Colonic mucosa (tissue), 4 donors: ENCODE data around the gene RAB35. TPM values are rescaled to one million over a fixed set of nuclear protein-coding genes. Genes with fewer than 3 reads are reported as not detected.

ENCODE experiments used
- DNase-seq: peaks from one replicate; pipeline ENCODE4 v3.0.0-alpha.2; 2020
- H3K27ac ChIP-seq: fragments of 200-600 bp; one replicate; pipeline ENCODE4 v1.8.0; 2021
- H3K27me3 ChIP-seq: fragments of 200-600 bp; one replicate; pipeline ENCODE4 v1.8.0; 2021
- H3K36me3 ChIP-seq: fragments of 200-600 bp; one replicate; pipeline ENCODE4 v1.8.0; 2021
- H3K4me1 ChIP-seq: fragments of 200-600 bp; one replicate; pipeline ENCODE4 v1.8.0; 2021; ENCODE audit warnings: mild to moderate bottlenecking
- H3K4me3 ChIP-seq: fragments of 200-600 bp; one replicate; pipeline ENCODE4 v1.8.0; 2021
- H3K9ac ChIP-seq, 2 donors: one replicate each; pipeline ENCODE4 v1.7.0; 2013; ENCODE audit warnings: control low read depth in 2 of 2, low read depth in 2 of 2, low read length in 2 of 2
- H3K9me3 ChIP-seq: fragments of 200-600 bp; one replicate; pipeline ENCODE4 v1.8.0; 2021
- intact Hi-C: fragments of 100-400 bp; cut with DNase I; formaldehyde crosslinking; loops from one replicate; pipeline ENCODE4 v1.14.1; 2022
- total RNA-seq, 2 donors: library from RNA; stranded (reverse); fragmentation: NEBNext Ultra II Directional in 1 of 2; extraction: Animal tissue kit (Norgen Biotek cat#: 25700) in 1 of 2; gene quantifications; one replicate each; pipeline ENCODE4 v1.2.1, GENCODE V29; 2021
- TF ChIP-seq, protein P1 (sequence below): fragments of 200-600 bp; IDR thresholded peaks from one replicate; pipeline ENCODE4 v1.8.0; 2022; ENCODE audit warnings: antibody characterized with exemption, mild to moderate bottlenecking
- donor health status: healthy.
- donor health status: DM: no; HTN: no; CAD: no.
- donor health status: DM: no; HTN: no; CAD: no.

The RAB35 gene
- total RNA-seq, 2 donors from 2014 or later = 46.4 to 61.9 TPM

DNA sequence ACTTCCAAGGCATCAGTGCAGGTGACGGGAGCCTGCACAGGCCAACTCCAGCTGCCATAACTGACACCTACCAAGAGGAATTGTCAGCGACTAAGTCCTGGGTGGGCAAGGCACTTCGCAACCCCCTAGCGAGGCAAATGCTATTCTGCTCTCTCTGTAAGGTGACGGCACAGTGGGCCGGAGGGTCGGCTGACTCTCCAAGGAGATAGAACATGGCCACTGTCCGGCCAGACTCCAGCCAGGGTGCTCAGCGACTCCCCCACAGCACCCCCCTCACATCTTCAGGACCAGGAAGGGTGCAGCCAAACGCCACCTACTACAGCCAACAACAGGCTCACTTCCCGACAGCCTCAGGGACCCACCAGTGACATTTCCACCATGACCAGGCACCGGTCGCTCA, 13.2 kb downstream of the RAB35 start:
- intact Hi-C loops = no loop called here
- no peaks in the 10 kb centered on the region for H3K27me3 ChIP-seq
- peaks cover 3% of the 10 kb centered on the region for H3K4me1 ChIP-seq
- TF ChIP-seq, protein P1, sequence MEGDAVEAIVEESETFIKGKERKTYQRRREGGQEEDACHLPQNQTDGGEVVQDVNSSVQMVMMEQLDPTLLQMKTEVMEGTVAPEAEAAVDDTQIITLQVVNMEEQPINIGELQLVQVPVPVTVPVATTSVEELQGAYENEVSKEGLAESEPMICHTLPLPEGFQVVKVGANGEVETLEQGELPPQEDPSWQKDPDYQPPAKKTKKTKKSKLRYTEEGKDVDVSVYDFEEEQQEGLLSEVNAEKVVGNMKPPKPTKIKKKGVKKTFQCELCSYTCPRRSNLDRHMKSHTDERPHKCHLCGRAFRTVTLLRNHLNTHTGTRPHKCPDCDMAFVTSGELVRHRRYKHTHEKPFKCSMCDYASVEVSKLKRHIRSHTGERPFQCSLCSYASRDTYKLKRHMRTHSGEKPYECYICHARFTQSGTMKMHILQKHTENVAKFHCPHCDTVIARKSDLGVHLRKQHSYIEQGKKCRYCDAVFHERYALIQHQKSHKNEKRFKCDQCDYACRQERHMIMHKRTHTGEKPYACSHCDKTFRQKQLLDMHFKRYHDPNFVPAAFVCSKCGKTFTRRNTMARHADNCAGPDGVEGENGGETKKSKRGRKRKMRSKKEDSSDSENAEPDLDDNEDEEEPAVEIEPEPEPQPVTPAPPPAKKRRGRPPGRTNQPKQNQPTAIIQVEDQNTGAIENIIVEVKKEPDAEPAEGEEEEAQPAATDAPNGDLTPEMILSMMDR = no peak
- no peaks in the 10 kb centered on the region for H3K9me3 ChIP-seq
- H3K4me3 ChIP-seq = no peak overlapping the region
- DNase-seq = no peak
- no peak overlapping the region for H3K9ac ChIP-seq
- peaks cover 21% of the 10 kb centered on the region for H3K36me3 ChIP-seq
- H3K27ac ChIP-seq = no peak overlapping the region

DNA sequence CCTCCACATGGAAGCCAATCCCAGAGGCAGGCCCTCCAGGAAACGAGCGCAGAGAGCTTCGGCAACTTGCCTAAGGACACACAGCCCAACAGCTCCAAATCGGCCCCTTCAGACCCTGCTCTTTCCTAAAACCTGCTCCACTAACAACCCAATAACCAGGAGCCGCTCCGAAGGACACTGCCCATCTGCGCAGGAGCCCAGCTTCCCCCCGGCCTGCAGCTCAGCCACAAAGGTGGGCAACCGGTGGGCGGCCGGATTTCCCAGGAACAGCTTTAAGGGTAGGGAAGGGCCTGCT, 13.6 kb downstream of the RAB35 start:
- TF ChIP-seq, protein P1 = no peak
- intact Hi-C loops = no loop called here
- no peaks in the 10 kb centered on the region for H3K27me3 ChIP-seq
- H3K9ac ChIP-seq = no peak overlapping the region
- peaks cover 3% of the 10 kb centered on the region for H3K4me1 ChIP-seq
- no peak overlapping the region for H3K4me3 ChIP-seq
- H3K9me3 ChIP-seq = no peaks in the 10 kb centered on the region
- H3K36me3 ChIP-seq = peaks cover 25% of the 10 kb centered on the region
- H3K27ac ChIP-seq = no peak overlapping the region
- DNase-seq = no peak

DNA sequence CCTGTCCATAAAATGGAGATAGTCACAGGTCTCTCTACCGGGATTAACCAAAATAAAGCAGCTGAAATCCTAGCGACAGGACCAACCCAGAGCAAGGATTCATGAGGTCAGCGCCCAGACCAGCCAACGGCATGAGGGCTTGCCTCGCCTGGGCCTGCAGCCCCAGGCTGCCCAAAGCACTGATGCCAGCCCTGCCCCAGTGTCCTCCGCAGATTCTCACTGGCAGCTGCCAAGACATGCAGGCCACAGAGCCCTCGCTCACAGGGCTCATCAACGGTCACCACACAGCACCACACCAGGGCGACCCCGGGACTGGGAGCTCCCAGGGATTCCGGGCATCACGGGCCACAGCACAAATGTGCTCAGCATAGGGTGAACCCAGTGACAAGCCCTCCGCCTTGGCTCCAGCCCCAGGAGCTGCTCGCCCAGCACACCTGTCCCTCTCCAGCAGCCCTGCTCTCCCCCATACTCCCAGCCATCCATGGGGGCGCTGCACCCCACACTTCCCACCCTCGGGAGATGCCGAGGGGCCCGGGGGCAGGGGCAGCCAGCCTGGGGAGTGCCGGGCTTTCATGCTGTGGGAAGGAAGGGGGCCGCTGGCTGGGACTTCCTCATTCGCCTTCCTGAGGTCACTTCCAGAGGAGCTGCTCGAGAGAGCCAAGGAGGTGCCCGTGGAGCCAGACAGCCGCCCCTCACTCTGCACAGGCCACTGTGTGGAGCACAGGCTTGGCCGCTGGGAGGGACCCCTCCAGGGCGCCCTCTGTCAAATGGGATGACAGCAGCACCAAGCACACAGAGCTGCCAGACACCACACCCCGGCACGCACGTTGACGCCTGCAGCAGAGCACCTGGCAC, 14.1 kb downstream of the RAB35 start:
- H3K9ac ChIP-seq = peak overlapping the region in 1 of 2 donors; percentile 15
- H3K27me3 ChIP-seq = no peaks in the 10 kb centered on the region
- H3K27ac ChIP-seq = no peak overlapping the region
- H3K36me3 ChIP-seq = peaks cover 25% of the 10 kb centered on the region
- DNase-seq = no peak
- H3K4me3 ChIP-seq = no peak overlapping the region
- intact Hi-C loops = no loop called here
- peaks cover 3% of the 10 kb centered on the region for H3K4me1 ChIP-seq
- no peaks in the 10 kb centered on the region for H3K9me3 ChIP-seq
- TF ChIP-seq, protein P1 = no peak

DNA sequence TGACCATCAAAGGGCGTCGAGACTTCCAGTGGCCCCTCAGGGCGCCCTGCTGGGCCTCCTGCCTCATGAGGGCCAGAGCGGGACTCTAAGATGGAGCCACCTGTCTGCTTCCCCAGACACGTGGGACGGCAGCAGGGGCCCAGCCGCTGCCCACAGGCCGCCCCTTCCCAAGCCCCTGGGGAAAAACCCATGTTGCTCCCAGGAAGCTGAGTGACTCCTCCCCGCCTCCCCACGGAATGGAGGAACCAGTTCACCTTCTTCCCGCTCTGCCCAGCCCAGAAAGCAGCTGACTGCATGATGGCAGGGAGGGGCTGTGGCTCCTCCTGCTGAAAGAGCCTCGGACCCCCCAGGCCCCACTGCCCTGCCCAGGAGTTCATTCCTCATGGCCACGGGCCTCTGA, 14.9 kb downstream of the RAB35 start:
- Histone ChIP-seq H3K27me3 (no peaks in the 10 kb centered on the region), H3K4me3 (no peak overlapping the region), H3K4me1 (peaks cover 3% of the 10 kb centered on the region), H3K27ac (no peak overlapping the region), H3K36me3 (peaks cover 25% of the 10 kb centered on the region), H3K9me3 (no peaks in the 10 kb centered on the region), H3K9ac (no peak overlapping the region)
- intact Hi-C loops = no loop called here
- TF ChIP-seq, protein P1 = no peak
- no peak for DNase-seq

DNA sequence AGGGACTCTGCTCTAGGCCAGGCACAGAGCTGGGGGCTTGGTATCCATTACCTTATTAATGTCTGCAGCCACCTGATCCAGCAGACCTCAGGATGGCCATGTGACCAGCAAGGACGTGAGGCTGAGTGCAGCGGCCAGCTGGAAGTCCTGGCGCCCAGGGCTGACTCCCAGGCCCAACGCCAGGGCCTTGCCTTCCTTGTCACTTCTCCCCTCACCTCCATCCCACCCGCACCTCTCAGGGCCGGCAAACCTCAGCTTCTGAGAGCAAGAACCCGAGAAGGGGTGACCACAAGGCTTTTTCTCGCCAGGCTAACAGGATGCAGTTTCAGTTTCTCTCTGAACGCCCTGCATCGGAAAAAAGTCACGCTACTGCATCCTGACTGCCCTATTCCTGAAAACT, 15.4 kb downstream of the RAB35 start:
- H3K27me3 ChIP-seq = no peaks in the 10 kb centered on the region
- no peak overlapping the region for H3K27ac ChIP-seq
- peaks cover 3% of the 10 kb centered on the region for H3K4me1 ChIP-seq
- TF ChIP-seq, protein P1 = no peak
- H3K4me3 ChIP-seq = no peak overlapping the region
- intact Hi-C loops = no loop called here
- DNase-seq = no peak
- H3K36me3 ChIP-seq = peaks cover 25% of the 10 kb centered on the region
- H3K9me3 ChIP-seq = no peaks in the 10 kb centered on the region
- H3K9ac ChIP-seq = no peak overlapping the region
